ENCODE measurements around the gene GNB5. TPM values are rescaled to one million over a fixed set of nuclear protein-coding genes. Genes with fewer than 3 reads are reported as not detected.

Gene GNB5
- total RNA-seq, 1 experiment from 2014 or later: 29.8 TPM

- H3K27ac ChIP-seq (ENCODE audit: insufficient read length, low read depth, low read length): no peak overlapping the region
- no peak overlapping the region for H4K91ac ChIP-seq (ENCODE audit: insufficient read length, low read depth, low read length)
- peaks cover 0 to 4% of the 10 kb centered on the region in 2 experiments; a peak in 1 of 4 replicates for H3K4me1 Mint-ChIP-seq
- no peak overlapping the region for H3K56ac ChIP-seq (ENCODE audit: insufficient read length, low read depth, low read length)
- no peak overlapping the region for H3K4ac ChIP-seq (ENCODE audit: low read depth, low read length)
- H4K8ac ChIP-seq (replicated peaks; ENCODE audit: insufficient read length, low read depth, low read length): no peak overlapping the region
- TF ChIP-seq CTCF (conservative IDR thresholded peaks at IDR 0.05): no peak
- no peaks in the 10 kb centered on the region for H3K23me2 ChIP-seq (ENCODE audit: insufficient read length, low read depth, low read length, poor library complexity, severe bottlenecking)
- no peak for DNase-seq
- peaks cover 12 to 46% (median 38%) of the 10 kb centered on the region in 3 experiments; a peak in 6 of 7 replicates for H3K36me3 Mint-ChIP-seq (ENCODE audit: insufficient read depth in 1 of 3, low read depth in 3 of 3)
- no peaks in the 10 kb centered on the region for H4K20me1 ChIP-seq (ENCODE audit: control insufficient read depth, insufficient read depth, insufficient read length)
- no peaks in the 10 kb centered on the region for H3K79me2 ChIP-seq (ENCODE audit: insufficient read depth, low read length)
- peaks cover 2% of the 10 kb centered on the region in 2 experiments; a peak in 3 of 5 replicates for H3K9me3 Mint-ChIP-seq
- no peak overlapping the region for H3K9ac ChIP-seq (ENCODE audit: extremely low read depth, insufficient read length, low read length)
- H3K4me1 ChIP-seq (ENCODE audit: insufficient read depth, low read length): no peaks in the 10 kb centered on the region
- H3K4me3 Mint-ChIP-seq: no peak overlapping the region
- no peaks in the 10 kb centered on the region for H3K9me3 ChIP-seq (ENCODE audit: control insufficient read depth, low read depth, low read length)
- no peak overlapping the region for H2BK12ac ChIP-seq (ENCODE audit: insufficient read length, low read depth, low read length)
- H3K79me1 ChIP-seq (ENCODE audit: insufficient read depth, low read depth, low read length, poor library complexity, severe bottlenecking): no peaks in the 10 kb centered on the region
- H2AFZ ChIP-seq (ENCODE audit: low read length): no peak overlapping the region
- no peaks in the 10 kb centered on the region for H3K27me3 Mint-ChIP-seq (ENCODE audit: low read depth)
- peak overlapping the region in 1 of 3 experiments; percentile 82; a peak in 2 of 7 replicates for H3K27ac Mint-ChIP-seq
- WGBS (ENCODE audit: extremely low coverage, insufficient read length, low lambda C conversion rate): no CpG with 5 or more reads among the region's 4 CpGs
- no peak overlapping the region for H2BK20ac ChIP-seq (ENCODE audit: low read depth, low read length, poor library complexity, severe bottlenecking)
- H3K23ac ChIP-seq (ENCODE audit: insufficient read length, low read depth, low read length): no peak overlapping the region
- no peak overlapping the region for H2BK120ac ChIP-seq (ENCODE audit: low read depth, low read length, poor library complexity, severe bottlenecking)
- H3K14ac ChIP-seq (ENCODE audit: insufficient read depth, low read length): no peak overlapping the region
- H4K5ac ChIP-seq (ENCODE audit: insufficient read length, low read depth, low read length): no peak overlapping the region
- no peaks in the 10 kb centered on the region for H3K27me3 ChIP-seq (ENCODE audit: insufficient read depth, low read length)
- H2BK5ac ChIP-seq (ENCODE audit: insufficient read length, low read length): no peak overlapping the region
- H3T11ph ChIP-seq (ENCODE audit: low read length): no peak overlapping the region
- H3K4me2 ChIP-seq (ENCODE audit: insufficient read depth, insufficient read length, low read length): no peak overlapping the region
- H2BK15ac ChIP-seq (ENCODE audit: low read depth, low read length): no peak overlapping the region
- no peak overlapping the region for H3K18ac ChIP-seq (ENCODE audit: insufficient read length, low read depth, low read length)
- H2AK5ac ChIP-seq (ENCODE audit: insufficient read length, low read length): no peak overlapping the region
Measured at GRCh38 chr15:52151353-52151752, 39.8 kb downstream of the GNB5 start.

Data from H9 (cell line).